ENCODE data around the gene KIFC3. TPM values are rescaled to one million over a fixed set of nuclear protein-coding genes. Genes with fewer than 3 reads are reported as not detected.
"Not testable (repeated sequence)": the region's sequence is repeated elsewhere in the genome, so short reads cannot be mapped to it uniquely, and the experiment has no call there.

KIFC3 gene
- total RNA-seq, 4 donors from 2014 or later, result 111 to 219 (median 153) TPM

GRCh38 chr16:57720142-57720575 lies 82.1 kb downstream of the KIFC3 start:
- WGBS, result 78% methylated on average over 3 of the region's 3 CpGs
- Histone ChIP-seq H3K4me3 (no peak overlapping the region), H3K9me3 (no peaks in the 10 kb centered on the region), H3K36me3 (no peaks in the 10 kb centered on the region), H3K27ac (no peak overlapping the region), H3K27me3 (no peaks in the 10 kb centered on the region), H3K4me1 (no peaks in the 10 kb centered on the region)
- no peak for DNase-seq (ENCODE audit: low spot score in 2 of 2)
- TF ChIP-seq EP300 (IDR thresholded peaks at IDR 0.05) (no peak), POLR2A (IDR thresholded peaks at IDR 0.05) (no peak), POLR2AphosphoS5 (IDR thresholded peaks at IDR 0.05) (no peak)
- TF ChIP-seq, protein P1, sequence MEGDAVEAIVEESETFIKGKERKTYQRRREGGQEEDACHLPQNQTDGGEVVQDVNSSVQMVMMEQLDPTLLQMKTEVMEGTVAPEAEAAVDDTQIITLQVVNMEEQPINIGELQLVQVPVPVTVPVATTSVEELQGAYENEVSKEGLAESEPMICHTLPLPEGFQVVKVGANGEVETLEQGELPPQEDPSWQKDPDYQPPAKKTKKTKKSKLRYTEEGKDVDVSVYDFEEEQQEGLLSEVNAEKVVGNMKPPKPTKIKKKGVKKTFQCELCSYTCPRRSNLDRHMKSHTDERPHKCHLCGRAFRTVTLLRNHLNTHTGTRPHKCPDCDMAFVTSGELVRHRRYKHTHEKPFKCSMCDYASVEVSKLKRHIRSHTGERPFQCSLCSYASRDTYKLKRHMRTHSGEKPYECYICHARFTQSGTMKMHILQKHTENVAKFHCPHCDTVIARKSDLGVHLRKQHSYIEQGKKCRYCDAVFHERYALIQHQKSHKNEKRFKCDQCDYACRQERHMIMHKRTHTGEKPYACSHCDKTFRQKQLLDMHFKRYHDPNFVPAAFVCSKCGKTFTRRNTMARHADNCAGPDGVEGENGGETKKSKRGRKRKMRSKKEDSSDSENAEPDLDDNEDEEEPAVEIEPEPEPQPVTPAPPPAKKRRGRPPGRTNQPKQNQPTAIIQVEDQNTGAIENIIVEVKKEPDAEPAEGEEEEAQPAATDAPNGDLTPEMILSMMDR (IDR thresholded peaks at IDR 0.05), result no peak

DNA sequence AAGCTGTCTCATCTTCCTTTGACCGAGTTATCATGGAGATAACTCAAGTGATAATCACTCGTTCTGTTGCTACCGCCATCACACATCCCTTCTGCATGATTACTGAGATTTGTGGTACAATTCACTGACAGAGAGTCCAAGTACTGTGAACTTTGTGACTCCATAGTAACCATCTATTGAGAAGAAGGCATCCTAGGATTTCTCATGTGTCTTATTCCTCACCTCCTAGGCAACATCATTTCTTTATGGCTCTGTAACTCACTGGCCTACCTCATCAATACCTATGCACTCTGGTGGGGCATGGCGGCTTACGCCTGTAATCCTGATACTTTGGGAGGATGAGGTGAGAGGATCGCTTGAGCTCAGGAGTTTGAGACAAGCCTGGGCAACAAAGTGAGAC lies 88.2 kb downstream of the KIFC3 start:
- H3K27me3 ChIP-seq, result no peaks in the 10 kb centered on the region
- H3K36me3 ChIP-seq, result no peaks in the 10 kb centered on the region
- WGBS, result 85% methylated on average over 6 of the region's 6 CpGs
- no peaks in the 10 kb centered on the region for H3K4me1 ChIP-seq
- TF ChIP-seq EP300 (IDR thresholded peaks at IDR 0.05) (no peak), POLR2AphosphoS5 (IDR thresholded peaks at IDR 0.05) (no peak), POLR2A (IDR thresholded peaks at IDR 0.05) (no peak)
- TF ChIP-seq, protein P1 (IDR thresholded peaks at IDR 0.05), result no peak
- H3K4me3 ChIP-seq, result no peak overlapping the region
- H3K9me3 ChIP-seq, result no peaks in the 10 kb centered on the region
- DNase-seq (ENCODE audit: low spot score in 2 of 2), result no peak
- H3K27ac ChIP-seq, result no peak overlapping the region

- H3K4me1 ChIP-seq, result no peaks in the 10 kb centered on the region
- DNase-seq (ENCODE audit: low spot score in 2 of 2), result no peak
- 87% methylated on average over 8 of the region's 8 CpGs for WGBS
- H3K27ac ChIP-seq, result no peak overlapping the region
- H3K9me3 ChIP-seq, result no peaks in the 10 kb centered on the region
- no peaks in the 10 kb centered on the region for H3K36me3 ChIP-seq
- H3K27me3 ChIP-seq, result no peaks in the 10 kb centered on the region
- H3K4me3 ChIP-seq, result no peak overlapping the region
- TF ChIP-seq, protein P1 (IDR thresholded peaks at IDR 0.05), result no peak
- no peak for TF ChIP-seq EP300 (IDR thresholded peaks at IDR 0.05)
- no peak for TF ChIP-seq POLR2A (IDR thresholded peaks at IDR 0.05)
- no peak for TF ChIP-seq POLR2AphosphoS5 (IDR thresholded peaks at IDR 0.05)
Observed at GRCh38 chr16:57713596-57713995, 88.7 kb downstream of the KIFC3 start.

- H3K36me3 ChIP-seq; H3K4me1 ChIP-seq; H3K9me3 ChIP-seq; DNase-seq (ENCODE audit: low spot score in 2 of 2); H3K27ac ChIP-seq; H3K4me3 ChIP-seq; H3K27me3 ChIP-seq: not testable (repeated sequence)
- WGBS, result 63% methylated on average over 6 of the region's 6 CpGs
Observed at GRCh38 chr16:57712569-57712968, 89.7 kb downstream of the KIFC3 start.

DNA sequence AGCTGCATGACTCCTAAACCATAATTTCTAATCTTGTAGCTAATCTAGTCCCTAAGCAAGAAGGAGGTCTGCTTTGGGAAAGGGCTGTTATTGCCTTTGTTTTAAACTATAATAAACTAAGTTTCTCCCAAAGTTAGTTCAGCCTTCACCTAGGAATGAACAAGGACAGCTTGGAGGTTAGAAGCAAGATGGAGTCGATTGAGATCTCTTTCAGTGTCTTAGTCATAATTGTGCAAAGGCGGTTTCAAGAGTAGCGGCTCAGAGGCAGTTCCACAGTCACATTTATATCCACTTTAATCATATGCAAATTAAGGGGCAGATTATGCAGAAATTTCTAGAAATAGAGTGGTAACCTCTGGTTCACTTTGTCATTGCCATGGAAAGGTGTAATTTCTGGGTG lies 90.3 kb downstream of the KIFC3 start:
- Histone ChIP-seq H3K9me3 (no peaks in the 10 kb centered on the region), H3K4me1 (no peaks in the 10 kb centered on the region), H3K4me3 (no peak overlapping the region), H3K27me3 (no peaks in the 10 kb centered on the region), H3K27ac (no peak overlapping the region), H3K36me3 (no peaks in the 10 kb centered on the region)
- TF ChIP-seq POLR2A (IDR thresholded peaks at IDR 0.05) (no peak), POLR2AphosphoS5 (IDR thresholded peaks at IDR 0.05) (no peak)
- TF ChIP-seq, protein P1 (IDR thresholded peaks at IDR 0.05), result no peak
- 90% methylated on average over 3 of the region's 3 CpGs for WGBS
- no peak for DNase-seq (ENCODE audit: low spot score in 2 of 2)

- 89% methylated on average over 5 of the region's 5 CpGs for WGBS
- no peak overlapping the region for H3K27ac ChIP-seq
- no peak overlapping the region for H3K4me3 ChIP-seq
- TF ChIP-seq POLR2A (IDR thresholded peaks at IDR 0.05) (no peak), EP300 (IDR thresholded peaks at IDR 0.05) (no peak), POLR2AphosphoS5 (IDR thresholded peaks at IDR 0.05) (no peak)
- TF ChIP-seq, protein P1 (IDR thresholded peaks at IDR 0.05), result no peak
- H3K27me3 ChIP-seq, result no peaks in the 10 kb centered on the region
- no peaks in the 10 kb centered on the region for H3K36me3 ChIP-seq
- no peaks in the 10 kb centered on the region for H3K9me3 ChIP-seq
- H3K4me1 ChIP-seq, result no peaks in the 10 kb centered on the region
- no peak for DNase-seq (ENCODE audit: low spot score in 2 of 2)
Observed at GRCh38 chr16:57711346-57711745, 90.9 kb downstream of the KIFC3 start.
